Measurements from ENCODE around the gene SLC37A2.

Gene SLC37A2

GRCh38 chr11:125136001-125136400 is 72.9 kb downstream of the SLC37A2 start:
- no peak for TF ChIP-seq JUND (IDR thresholded peaks at IDR 0.05; ENCODE audit: low read depth)
- in situ Hi-C loops (cut with HindIII; ENCODE audit: low pct_unique_long_range_greater_than_20kb, low sequenced_read_pairs), result no loop called here
- no peak for DNase-seq (ENCODE audit: low read depth in 1 of 2, low spot score in 1 of 2)

GRCh38 chr11:125138966-125139365 is 75.9 kb downstream of the SLC37A2 start:
- in situ Hi-C loops (cut with HindIII; ENCODE audit: low pct_unique_long_range_greater_than_20kb, low sequenced_read_pairs), result no loop called here
- TF ChIP-seq JUND (IDR thresholded peaks at IDR 0.05; ENCODE audit: low read depth), result no peak
- no peak for DNase-seq (ENCODE audit: low read depth in 1 of 2, low spot score in 1 of 2)

DNA sequence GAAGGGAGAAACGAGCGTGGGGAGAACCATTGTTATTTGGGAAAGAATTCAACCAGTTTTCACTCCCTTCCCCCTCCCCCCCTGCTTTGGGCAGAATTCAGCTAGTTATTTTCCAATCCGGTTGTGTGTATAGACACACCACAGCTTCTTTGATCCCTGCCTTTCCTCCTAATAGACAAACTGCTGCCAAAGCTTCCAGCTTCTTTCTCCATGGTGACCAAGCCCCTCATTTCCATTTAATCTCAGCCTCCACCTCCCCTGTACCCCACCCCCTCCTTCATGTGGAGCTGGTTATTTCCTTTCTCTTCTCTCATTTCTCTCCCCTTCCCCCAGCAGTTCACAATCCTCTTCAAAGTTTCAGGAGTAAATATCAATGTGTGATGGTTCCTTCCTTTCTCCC is 76.7 kb downstream of the SLC37A2 start:
- TF ChIP-seq JUND (IDR thresholded peaks at IDR 0.05; ENCODE audit: low read depth), result no peak
- no peak for DNase-seq (ENCODE audit: low read depth in 1 of 2, low spot score in 1 of 2)
- in situ Hi-C loops (cut with HindIII; ENCODE audit: low pct_unique_long_range_greater_than_20kb, low sequenced_read_pairs), result no loop called here
